OCI-LY3 (cell line): Measurements from ENCODE around the gene NAT8L.

ENCODE experiments used
- H2AFZ ChIP-seq: fragments of 200-600, 300-600 bp; shearing (Covaris generic); 2 replicates; pipeline ENCODE4 v1.6.0; 2014; ENCODE audit warnings: antibody characterized with exemption, low read depth, low read length
- H3K27ac ChIP-seq: fragments of 200-600, 300-600 bp; sonication (generic); 2 replicates; pipeline ENCODE4 v1.5.1; 2014; ENCODE audit warnings: mild to moderate bottlenecking, low read length, moderate library complexity, mixed read lengths
- H3K27me3 ChIP-seq: fragments of 200-600, 300-600 bp; sonication (generic); 2 replicates; pipeline ENCODE4 v1.6.1; 2014; ENCODE audit warnings: low read depth, low read length, mixed read lengths
- H3K36me3 ChIP-seq: fragments of 200-600, 300-600 bp; sonication (generic); replicated peaks from 2 replicates; pipeline ENCODE3; 2014; ENCODE audit warnings: low read depth, low read length, mixed read lengths
- H3K4me1 ChIP-seq: fragments of 300-600, 200-600 bp; sonication (generic); 2 replicates; pipeline ENCODE4 v1.6.1; 2014; ENCODE audit warnings: low read length, mixed read lengths
- H3K4me2 ChIP-seq: fragments of 200-600, 300-600 bp; sonication (generic); 2 replicates; pipeline ENCODE4 v1.6.1; 2014; ENCODE audit warnings: low read length, mixed read lengths
- H3K4me3 ChIP-seq: fragments of 300-600, 200-600 bp; sonication (generic); 2 replicates; pipeline ENCODE4 v1.5.1; 2014; ENCODE audit warnings: antibody characterized with exemption, mild to moderate bottlenecking, low read length, moderate library complexity
- H3K79me2 ChIP-seq: fragments of 300-600, 200-600 bp; shearing (Covaris generic); 2 replicates; pipeline ENCODE4 v1.6.1; 2014; ENCODE audit warnings: mild to moderate bottlenecking, low read length, mixed read lengths
- H3K9ac ChIP-seq: fragments of 300-600, 200-600 bp; shearing (Covaris generic); 2 replicates; pipeline ENCODE4 v1.6.0; 2014; ENCODE audit warnings: mild to moderate bottlenecking, low read length, moderate library complexity
- H3K9me3 ChIP-seq: fragments of 200-600, 300-600 bp; shearing (Covaris generic); 2 replicates; pipeline ENCODE4 v1.6.1; 2014; ENCODE audit warnings: low read length, mixed read lengths; ENCODE audit not compliant: insufficient read depth
- H4K20me1 ChIP-seq: fragments of 200-600, 300-600 bp; sonication (generic); 2 replicates; pipeline ENCODE4 v1.6.1; 2016; ENCODE audit warnings: low read length, mixed read lengths; ENCODE audit not compliant: insufficient read depth
- EZH2phosphoT487 ChIP-seq: fragments of 200-600 bp; shearing (Covaris generic); IDR thresholded peaks from 2 replicates; pipeline ENCODE4 v1.6.1; 2018; ENCODE audit warnings: antibody characterized with exemption, mixed run types, low read depth
- TF ChIP-seq, protein P1 (sequence below): fragments of 200-600, 300-600 bp; sonication (generic); IDR thresholded peaks from 2 replicates; pipeline ENCODE4 v1.5.1; 2014; ENCODE audit warnings: antibody characterized with exemption, low read length, low read depth

NAT8L gene

DNA sequence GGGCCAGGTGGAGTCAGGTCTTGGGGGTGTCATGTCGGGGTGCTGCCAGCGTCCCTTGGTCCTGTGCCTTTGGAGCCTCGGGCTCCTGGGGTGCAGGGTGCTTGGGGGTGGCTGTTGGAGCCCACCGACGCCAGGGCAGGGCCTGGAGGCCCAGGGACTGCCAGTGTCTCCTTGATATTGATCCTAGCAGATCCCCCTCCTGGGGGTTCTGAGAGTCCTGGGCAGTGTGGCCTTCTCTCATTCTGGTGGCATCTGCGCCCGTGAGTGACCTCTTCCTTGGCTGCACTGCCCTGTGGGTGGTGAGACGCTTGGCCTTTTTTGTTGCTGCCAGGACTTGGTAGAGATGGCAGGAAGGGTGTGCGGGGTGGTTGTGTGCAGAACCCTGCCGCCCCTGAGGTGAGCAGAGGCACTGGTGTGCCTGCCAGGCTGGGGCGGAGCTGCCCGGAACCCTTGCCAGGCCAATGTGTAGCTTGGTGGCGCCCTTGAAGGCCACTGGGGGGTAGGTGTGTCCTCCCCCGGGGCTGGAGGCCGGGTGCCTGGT lies 7.0 kb downstream of the NAT8L start:
- H3K79me2 ChIP-seq, result peaks cover 27% of the 10 kb centered on the region
- H3K9ac ChIP-seq, result no peak overlapping the region
- TF ChIP-seq, protein P1, sequence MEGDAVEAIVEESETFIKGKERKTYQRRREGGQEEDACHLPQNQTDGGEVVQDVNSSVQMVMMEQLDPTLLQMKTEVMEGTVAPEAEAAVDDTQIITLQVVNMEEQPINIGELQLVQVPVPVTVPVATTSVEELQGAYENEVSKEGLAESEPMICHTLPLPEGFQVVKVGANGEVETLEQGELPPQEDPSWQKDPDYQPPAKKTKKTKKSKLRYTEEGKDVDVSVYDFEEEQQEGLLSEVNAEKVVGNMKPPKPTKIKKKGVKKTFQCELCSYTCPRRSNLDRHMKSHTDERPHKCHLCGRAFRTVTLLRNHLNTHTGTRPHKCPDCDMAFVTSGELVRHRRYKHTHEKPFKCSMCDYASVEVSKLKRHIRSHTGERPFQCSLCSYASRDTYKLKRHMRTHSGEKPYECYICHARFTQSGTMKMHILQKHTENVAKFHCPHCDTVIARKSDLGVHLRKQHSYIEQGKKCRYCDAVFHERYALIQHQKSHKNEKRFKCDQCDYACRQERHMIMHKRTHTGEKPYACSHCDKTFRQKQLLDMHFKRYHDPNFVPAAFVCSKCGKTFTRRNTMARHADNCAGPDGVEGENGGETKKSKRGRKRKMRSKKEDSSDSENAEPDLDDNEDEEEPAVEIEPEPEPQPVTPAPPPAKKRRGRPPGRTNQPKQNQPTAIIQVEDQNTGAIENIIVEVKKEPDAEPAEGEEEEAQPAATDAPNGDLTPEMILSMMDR, result no peak
- TF ChIP-seq EZH2phosphoT487, result no peak
- no peaks in the 10 kb centered on the region for H3K4me1 ChIP-seq
- H4K20me1 ChIP-seq, result peaks cover 18% of the 10 kb centered on the region
- peaks cover 9% of the 10 kb centered on the region for H3K36me3 ChIP-seq
- H3K9me3 ChIP-seq, result no peaks in the 10 kb centered on the region
- H3K4me3 ChIP-seq, result no peak overlapping the region
- H3K27ac ChIP-seq, result no peak overlapping the region
- no peaks in the 10 kb centered on the region for H3K27me3 ChIP-seq
- no peak overlapping the region for H2AFZ ChIP-seq
- no peak overlapping the region for H3K4me2 ChIP-seq

DNA sequence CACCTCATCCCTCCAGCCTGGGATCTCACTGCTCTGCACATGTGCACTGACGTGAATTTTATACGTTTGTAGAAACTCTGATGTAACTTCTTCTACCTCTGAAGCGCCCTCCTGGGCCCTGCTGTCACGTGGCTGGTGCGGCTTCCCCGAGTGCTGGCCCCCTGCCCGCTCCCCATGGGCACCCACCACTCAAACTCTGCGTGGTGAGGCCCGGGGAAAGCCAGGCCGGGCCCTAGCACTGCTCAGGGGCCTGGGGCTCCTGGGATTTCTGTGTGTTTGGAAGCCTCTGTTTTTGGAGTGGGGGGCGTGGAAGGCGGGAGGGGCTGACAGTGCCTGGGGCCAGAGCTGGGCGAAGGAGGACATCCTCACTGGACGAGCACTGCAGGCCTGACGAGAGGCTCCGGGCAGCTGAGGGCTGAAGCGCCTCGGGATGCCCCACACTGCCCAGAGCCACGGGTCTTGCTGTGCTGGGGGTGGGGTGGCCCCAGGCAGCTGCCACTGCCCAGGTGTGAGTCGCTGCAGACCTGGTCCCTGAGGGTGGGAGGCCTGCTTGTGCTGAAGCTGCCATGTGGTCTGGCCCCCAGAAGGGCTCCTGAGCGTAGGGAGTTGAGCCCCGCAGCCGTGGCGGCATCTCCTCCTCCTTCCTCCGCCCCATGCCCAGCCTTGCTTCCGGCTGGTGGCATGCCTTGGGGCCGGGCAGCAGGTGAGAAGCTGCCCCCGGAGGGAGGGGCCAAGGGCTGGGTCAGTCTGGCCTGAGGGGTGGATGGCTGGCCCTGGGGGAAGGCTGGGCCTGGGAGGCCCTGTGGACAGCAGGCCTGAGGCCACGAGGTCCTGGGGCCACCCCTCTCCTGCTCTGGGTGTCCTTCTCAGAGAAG lies 7.7 kb downstream of the NAT8L start:
- H3K27me3 ChIP-seq, result no peaks in the 10 kb centered on the region
- peaks cover 20% of the 10 kb centered on the region for H3K79me2 ChIP-seq
- no peaks in the 10 kb centered on the region for H3K9me3 ChIP-seq
- no peak overlapping the region for H3K27ac ChIP-seq
- H3K4me3 ChIP-seq, result no peak overlapping the region
- no peaks in the 10 kb centered on the region for H3K4me1 ChIP-seq
- no peak for TF ChIP-seq EZH2phosphoT487
- TF ChIP-seq, protein P1, result no peak
- peaks cover 18% of the 10 kb centered on the region for H4K20me1 ChIP-seq
- H3K4me2 ChIP-seq, result no peak overlapping the region
- peaks cover 9% of the 10 kb centered on the region for H3K36me3 ChIP-seq
- H2AFZ ChIP-seq, result no peak overlapping the region
- H3K9ac ChIP-seq, result no peak overlapping the region

DNA sequence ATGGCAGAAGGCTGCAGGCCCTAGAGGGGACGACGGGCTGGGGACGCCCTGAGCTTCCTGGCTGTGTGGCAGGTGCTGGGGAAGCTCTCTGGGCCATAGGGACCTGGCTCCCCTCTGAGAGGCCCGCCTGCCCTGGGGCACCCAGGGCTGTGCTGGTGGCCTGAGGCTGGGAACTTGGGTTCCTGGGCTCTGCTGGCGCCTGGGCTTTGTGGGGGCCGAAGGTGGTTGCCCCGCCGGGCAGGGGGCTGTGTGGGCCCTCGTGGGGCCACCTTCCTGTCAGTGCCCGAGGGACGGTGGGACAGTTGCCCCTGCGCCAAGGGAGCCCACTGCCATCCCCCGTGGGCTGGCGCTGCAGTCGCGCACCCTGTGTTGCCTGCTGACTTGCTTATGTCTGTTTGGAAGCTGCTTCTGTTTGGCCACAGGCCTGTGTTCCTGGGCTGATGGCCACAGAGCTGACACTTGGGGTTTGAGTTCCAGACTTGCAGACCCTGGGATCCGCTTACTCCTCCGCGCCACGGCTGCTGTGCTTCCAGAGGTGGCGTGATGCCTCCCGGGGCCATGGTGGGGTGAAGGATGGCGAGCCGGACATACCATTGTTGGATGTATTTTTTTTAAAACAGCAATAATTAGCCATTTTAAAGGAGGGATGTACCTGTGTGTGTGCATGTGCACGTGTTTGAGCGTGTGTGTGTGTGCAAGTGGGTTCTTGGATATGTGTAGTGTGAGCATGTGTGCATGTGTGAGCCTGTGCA lies 8.5 kb downstream of the NAT8L start:
- no peak overlapping the region for H3K9ac ChIP-seq
- peaks cover 9% of the 10 kb centered on the region for H3K36me3 ChIP-seq
- H4K20me1 ChIP-seq, result peaks cover 14% of the 10 kb centered on the region; the same call in 1 of the 2 replicates
- no peaks in the 10 kb centered on the region for H3K9me3 ChIP-seq
- H2AFZ ChIP-seq, result no peak overlapping the region
- H3K27ac ChIP-seq, result no peak overlapping the region
- peaks cover 12% of the 10 kb centered on the region; the same call in 1 of the 2 replicates for H3K79me2 ChIP-seq
- H3K27me3 ChIP-seq, result no peaks in the 10 kb centered on the region
- H3K4me1 ChIP-seq, result no peaks in the 10 kb centered on the region
- H3K4me3 ChIP-seq, result no peak overlapping the region
- no peak for TF ChIP-seq EZH2phosphoT487
- TF ChIP-seq, protein P1, result no peak
- H3K4me2 ChIP-seq, result no peak overlapping the region

DNA sequence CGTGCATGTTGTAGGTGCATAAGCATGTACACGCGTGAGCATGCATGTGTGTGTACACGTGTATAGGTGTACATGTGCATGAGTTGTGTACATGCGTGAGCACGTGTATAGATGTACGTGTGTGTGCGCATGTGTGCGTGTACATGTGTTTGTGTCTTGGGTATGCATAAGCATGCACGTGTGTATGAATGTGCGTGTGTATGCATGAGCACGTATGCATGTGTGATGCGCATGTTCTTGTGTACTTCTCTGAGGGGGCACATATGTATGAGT lies 9.0 kb downstream of the NAT8L start:
- peaks cover 6% of the 10 kb centered on the region; the same call in 1 of the 2 replicates for H3K79me2 ChIP-seq
- no peak overlapping the region for H3K9ac ChIP-seq
- H3K27me3 ChIP-seq, result no peaks in the 10 kb centered on the region
- H3K36me3 ChIP-seq, result peaks cover 9% of the 10 kb centered on the region
- no peak overlapping the region for H3K4me3 ChIP-seq
- no peak overlapping the region for H2AFZ ChIP-seq
- H3K27ac ChIP-seq, result no peak overlapping the region
- peaks cover 14% of the 10 kb centered on the region; the same call in 1 of the 2 replicates for H4K20me1 ChIP-seq
- H3K4me1 ChIP-seq, result no peaks in the 10 kb centered on the region
- H3K4me2 ChIP-seq, result no peak overlapping the region
- TF ChIP-seq, protein P1, result no peak
- no peak for TF ChIP-seq EZH2phosphoT487
- no peaks in the 10 kb centered on the region for H3K9me3 ChIP-seq
